Skin epidermis (tissue), 12 donors: ENCODE data around the gene UGT1A1.

Experiments used
- H3K27ac ChIP-seq, 21 experiments: fragments of 200-600 bp; sonication (generic) in 11 of 21; one replicate each; pipeline ENCODE4 v1.5.0; 2020; ENCODE audit warnings: mild to moderate bottlenecking in 3 of 21, inconsistent platforms in 2 of 21, moderate library complexity in 2 of 21
- H3K4me3 ChIP-seq, 7 experiments: fragments of 200-600 bp; sonication (generic) in 2 of 7; one replicate each; pipeline ENCODE4 v1.5.0; 2020; ENCODE audit warnings: inconsistent platforms in 2 of 7, mild to moderate bottlenecking in 2 of 7, moderate library complexity in 1 of 7

Gene UGT1A1

DNA sequence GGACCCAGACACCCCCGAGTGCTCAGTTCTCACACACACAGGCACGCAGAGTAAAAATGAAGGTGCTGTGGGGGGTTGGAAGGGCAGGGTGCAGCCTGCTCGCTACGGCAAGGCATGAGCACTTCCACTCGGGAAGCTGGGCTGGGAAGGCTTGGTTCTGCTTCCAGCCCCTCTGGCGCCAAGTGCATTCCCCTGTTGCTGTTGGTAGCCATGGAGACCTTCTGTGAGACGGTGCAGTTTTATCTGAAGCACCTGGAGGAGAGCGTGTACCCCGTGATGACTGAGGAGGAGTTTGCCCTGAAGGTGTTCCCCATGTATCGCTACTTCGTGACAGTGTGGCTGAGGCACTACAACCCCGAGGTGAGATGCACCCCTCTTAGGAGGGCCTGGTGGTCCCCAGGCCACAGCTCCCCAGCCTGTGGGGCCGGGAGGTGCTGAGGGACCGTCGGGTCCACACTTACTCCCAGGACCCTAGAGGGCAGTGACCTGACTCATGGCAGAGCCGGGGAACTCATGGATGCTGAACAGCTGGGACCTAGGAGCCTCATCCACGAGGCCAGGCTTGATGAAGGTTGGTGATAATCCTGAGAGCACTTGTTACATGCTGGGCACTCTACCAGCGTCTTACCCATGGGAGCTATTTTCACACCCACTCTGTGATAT lies 33.5 kb downstream of the UGT1A1 start:
- no peak overlapping the region for H3K27ac ChIP-seq

DNA sequence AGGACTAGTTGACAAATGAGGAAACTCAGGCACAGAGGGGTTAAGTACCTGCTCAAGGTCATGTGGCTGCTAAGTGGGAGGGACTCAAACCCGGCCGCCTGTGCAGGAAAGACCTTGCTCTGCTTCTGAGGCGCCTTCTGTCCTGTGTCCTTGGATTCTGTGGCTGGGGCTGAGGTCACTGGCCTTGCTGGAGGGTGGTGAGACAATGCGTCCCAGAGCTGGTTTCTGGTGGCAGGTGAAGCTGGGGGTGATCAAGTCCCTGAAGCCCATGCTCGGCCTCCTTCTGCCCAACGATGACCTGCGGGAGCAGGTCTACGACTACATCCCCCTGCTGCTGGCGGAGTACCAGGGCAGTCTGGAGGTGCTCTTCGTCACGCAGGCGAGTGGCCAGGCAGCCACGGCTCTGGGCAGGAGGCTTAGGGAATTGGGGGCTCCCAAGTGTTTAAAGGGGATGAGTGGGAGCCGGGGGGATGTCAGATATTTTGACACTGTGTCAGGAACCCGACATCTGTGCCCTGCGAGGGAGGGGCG lies 34.1 kb downstream of the UGT1A1 start:
- Histone ChIP-seq H3K27ac (no peak overlapping the region), H3K4me3 (no peak overlapping the region)

More for the DNA sequence above, 33.5 kb downstream of the UGT1A1 start:
- no peak overlapping the region for H3K4me3 ChIP-seq

DNA sequence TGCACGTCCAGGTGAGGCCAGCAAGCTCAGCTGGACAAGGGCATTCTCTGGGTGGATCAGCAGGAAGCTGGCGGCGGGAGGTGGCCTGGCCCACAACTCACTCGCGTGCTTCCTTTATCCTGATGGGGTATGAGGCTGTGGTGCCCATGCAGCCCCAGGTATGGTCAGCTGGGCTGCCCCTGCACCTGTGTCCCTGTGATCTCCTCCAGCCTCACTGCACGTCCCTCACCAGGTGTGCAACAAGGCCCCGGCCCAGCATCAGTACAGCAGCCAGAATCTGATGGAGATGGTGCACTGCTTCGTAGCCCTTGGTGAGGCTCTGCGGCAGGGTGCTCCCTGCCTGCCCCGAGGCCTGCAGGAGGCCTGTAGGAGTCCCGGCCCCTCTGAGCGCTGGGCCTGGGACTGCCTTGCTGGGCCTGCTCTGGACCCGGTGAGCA lies 35.7 kb downstream of the UGT1A1 start:
- no peak overlapping the region for H3K27ac ChIP-seq

DNA sequence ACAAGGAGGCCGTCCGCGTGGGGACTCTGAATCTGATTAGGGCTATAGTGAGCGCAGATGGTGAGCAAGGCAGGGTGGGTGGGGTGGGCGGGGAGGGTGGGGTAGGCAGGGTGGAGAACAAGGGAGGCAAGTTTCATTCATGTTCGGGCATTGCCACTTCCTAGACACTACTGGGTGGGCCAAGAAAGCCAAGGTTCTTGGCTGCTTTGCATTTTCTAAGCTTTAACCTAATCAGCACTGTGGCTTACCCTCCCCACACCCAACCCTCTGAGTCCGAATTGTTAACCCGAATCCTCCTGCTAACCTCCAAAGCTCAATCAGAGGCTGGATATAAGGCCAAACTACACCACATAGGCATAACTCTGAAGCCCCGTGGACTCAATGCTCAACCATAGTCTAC lies 36.2 kb downstream of the UGT1A1 start:
- no peak overlapping the region for H3K27ac ChIP-seq
- H3K4me3 ChIP-seq: no peak overlapping the region

More for the DNA sequence above, 35.7 kb downstream of the UGT1A1 start:
- no peak overlapping the region for H3K4me3 ChIP-seq

DNA sequence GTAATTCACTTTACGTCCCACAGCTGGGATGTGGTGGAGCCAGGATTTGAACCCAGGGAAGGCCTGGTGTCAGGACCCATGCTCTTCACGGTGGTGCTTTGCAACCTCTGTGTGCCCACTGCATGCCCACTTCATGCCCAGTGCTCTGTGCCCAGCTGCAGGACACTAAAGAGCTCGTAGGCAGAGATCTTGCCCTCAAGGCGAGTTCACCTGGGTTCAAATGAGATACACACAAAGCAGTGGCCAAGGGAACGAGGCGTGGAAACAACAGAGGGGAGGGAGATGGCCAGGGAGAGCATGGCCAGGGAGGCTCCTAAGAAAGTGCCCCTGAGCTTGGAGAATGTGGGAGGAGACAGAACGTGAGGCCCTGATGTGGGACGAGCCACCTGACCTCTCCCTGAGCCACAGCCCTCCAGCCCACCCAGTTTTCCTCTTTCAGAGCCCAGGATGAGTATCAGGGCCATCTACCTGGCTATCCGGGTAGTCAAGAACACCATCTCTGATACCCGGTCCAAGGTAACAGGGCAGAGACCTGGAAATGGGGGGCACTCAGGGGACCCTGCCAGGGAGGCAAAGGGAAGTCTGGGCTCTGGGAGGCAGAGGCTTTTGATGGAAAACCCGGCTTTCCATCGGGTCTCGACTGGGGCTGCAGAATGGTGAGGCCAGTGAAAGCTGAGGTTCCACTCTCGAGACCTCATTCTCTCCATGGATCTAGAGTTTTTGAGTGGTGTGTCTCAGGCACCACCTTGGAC lies 38.4 kb downstream of the UGT1A1 start:
- Histone ChIP-seq H3K4me3 (no peak overlapping the region), H3K27ac (no peak overlapping the region)

DNA sequence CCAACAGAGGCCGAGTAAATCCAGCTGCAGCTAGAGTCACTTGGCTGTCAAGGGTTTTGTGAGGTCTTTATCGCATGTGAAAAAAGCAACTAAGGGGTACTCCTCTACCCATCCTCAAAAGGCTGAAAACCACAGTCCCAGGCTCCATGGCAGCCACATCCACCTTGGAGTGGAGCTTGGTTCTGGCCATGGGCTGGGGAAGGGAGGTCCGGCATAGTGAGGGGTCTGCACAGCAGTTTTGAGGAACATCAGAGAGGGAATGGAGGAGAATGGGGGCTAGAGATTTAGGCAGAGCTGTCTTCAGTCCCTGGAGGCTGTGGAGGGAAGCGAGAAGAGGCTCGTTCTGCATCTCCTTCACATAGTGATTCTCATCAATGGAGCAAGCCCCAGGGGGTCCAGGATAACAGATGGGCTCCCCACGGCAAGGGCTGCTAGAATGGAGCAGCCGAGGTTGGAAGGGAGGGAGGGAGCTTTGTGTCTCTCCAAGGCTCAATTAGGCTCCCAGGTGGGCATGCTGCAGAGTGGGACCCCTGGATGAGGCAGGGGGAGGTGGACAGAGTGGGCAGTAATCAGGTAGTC lies 39.1 kb downstream of the UGT1A1 start:
- no peak overlapping the region for H3K4me3 ChIP-seq
- H3K27ac ChIP-seq: no peak overlapping the region

DNA sequence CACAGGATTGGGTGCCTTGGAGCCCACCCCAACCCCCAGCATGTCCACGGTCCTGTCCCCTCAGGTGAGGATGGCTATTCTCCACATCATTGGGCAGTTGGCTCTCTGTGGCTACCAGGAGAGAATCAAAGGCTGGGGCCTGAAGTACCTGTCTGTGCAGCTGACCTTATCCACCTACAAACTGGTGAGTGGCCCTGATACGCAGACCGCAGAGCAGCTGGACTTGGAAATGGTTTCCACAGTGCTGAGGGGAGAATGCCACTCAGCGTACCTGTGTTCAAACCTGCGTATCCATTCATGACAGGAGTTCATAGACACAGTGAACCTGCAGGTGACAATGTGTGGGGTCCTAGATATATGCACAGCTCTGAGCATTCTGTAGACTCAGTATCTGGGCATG lies 39.6 kb downstream of the UGT1A1 start:
- Histone ChIP-seq H3K27ac (no peak overlapping the region), H3K4me3 (no peak overlapping the region)

DNA sequence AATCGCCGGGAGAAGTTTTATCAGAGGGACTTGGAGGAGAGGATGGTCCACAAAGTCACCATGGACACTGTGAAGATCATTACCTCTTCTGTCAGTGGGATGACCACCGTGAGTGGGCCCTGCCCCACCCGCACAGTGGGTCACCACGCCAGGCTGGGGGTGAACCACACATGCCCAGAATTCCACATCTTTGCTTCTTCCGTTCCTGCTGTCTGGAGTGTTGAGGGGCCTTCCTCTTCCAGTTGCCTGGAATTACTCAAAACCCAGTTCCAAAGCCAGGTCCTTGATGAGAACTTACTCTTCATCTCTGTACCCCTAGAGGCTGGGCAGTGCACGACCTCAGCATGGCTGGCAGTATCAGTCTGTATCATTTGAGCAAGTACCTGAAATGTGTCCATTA lies 40.1 kb downstream of the UGT1A1 start:
- H3K27ac ChIP-seq: no peak overlapping the region
- no peak overlapping the region for H3K4me3 ChIP-seq

DNA sequence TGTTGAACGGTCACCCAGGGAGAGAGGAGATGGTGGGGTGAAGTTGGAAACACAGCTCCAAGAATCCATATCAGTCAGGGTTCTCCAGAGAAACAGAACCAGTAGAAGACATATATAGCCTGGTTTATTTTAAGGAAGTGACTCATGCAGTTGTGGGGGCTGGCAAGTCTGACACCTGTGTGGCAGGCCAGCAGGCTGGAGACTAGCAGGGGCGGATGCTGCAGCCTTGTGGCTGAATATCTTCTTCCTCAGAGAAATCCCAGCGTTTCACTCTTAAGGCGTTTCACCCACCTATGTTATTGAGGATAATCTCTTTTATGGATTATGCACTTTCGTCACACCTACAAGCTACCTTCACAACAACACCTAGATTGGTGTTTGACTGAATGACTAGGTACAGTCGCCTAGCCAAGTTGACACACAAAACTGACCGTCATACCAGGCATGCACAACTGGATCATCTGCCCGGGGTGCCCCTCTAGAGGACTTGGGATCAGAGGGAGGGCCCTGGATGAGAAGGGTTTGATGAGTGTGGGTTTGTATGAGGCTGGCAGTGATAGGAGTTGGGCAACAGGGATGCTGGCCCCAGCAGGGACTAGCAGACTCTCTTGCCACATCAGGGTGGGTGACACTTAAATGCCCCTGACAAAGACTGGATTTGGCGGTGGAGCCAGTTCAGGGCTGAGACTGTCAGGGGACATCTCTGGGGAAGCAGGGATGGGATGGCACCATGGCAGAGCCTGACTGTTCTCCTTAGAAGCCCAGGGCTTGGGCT lies 41.5 kb downstream of the UGT1A1 start:
- no peak overlapping the region for H3K27ac ChIP-seq
- no peak overlapping the region for H3K4me3 ChIP-seq

DNA sequence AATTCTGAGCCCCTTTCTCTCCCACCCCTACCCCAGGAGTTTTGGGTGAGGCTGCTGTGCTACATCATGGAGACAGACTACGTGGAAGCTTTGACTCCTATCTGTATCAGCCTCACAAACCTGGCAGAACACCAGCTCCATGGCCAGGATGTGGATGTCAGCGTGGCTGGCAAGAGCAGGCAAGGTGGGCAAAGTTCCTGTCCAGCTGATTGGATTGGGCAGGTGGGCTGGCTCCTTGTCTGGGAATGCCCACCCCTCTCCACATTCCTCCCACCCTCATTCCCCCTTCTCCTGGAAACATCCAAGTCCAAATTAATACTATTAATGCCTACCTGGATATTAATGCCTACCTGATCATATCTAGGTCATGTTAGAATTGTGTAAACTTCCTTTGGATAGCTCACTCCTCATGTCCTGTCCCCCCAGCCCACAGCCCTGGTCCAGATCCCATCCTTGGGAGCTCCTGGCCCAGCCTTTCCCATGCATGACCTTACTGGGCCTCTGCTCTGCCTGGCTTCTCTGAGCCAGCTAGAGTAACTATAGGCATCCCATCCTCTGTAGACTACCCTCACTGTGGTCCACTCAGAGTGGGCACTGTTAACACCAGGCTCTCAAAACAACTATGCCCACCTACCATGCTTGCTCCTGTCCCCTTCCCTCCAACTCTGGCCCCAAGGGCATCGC lies 42.2 kb downstream of the UGT1A1 start:
- H3K27ac ChIP-seq: no peak overlapping the region
- H3K4me3 ChIP-seq: no peak overlapping the region

DNA sequence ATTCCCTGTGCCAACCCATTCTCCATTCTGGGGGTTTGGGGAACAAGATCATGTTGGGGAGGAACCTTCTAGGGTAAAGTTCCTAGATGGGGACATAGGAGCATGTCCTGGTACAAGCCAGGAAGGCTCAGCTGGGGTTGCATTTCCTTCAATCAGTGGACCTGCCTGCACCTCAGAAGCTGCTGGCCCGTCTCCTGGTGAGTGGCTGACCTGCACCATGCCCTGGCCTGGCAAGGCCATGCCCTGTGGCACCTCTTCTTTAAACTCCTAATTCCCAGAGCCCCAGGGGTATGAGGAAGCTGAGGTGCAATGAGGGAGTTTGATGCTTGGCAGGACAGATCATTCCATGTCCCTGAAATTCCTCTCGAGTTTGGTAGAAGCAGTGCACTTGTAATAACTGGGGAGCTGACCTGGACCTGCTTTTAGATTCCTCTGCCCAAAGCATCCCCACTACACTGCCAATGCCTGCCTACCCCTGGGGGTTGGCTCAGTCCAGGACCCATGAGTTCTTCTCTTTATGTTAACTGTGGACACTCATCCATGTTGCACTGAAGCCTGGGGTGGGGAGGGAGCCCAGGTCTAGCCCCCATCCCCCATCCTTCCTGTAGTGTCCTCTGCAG lies 43.3 kb downstream of the UGT1A1 start:
- no peak overlapping the region for H3K27ac ChIP-seq
- H3K4me3 ChIP-seq: no peak overlapping the region

DNA sequence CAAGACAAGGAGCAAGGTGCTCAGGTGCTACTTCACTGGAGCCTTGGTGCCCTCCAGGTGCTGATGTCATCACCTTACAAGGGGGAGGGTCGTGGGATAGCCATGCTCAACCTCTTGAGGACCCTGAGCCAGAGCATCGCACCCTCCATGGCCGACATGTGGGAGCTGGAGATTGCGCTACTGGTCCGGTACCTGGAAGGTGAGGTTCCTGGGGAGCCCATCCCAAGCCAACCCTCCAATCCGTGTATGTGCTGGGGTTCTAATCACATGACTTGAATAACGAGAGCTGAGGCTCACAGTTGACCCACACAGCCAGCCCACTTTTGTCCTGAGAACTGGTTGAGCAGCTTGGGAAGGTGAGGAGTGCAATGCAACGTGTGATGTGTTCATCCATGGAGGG lies 43.9 kb downstream of the UGT1A1 start:
- Histone ChIP-seq H3K4me3 (no peak overlapping the region), H3K27ac (no peak overlapping the region)

DNA sequence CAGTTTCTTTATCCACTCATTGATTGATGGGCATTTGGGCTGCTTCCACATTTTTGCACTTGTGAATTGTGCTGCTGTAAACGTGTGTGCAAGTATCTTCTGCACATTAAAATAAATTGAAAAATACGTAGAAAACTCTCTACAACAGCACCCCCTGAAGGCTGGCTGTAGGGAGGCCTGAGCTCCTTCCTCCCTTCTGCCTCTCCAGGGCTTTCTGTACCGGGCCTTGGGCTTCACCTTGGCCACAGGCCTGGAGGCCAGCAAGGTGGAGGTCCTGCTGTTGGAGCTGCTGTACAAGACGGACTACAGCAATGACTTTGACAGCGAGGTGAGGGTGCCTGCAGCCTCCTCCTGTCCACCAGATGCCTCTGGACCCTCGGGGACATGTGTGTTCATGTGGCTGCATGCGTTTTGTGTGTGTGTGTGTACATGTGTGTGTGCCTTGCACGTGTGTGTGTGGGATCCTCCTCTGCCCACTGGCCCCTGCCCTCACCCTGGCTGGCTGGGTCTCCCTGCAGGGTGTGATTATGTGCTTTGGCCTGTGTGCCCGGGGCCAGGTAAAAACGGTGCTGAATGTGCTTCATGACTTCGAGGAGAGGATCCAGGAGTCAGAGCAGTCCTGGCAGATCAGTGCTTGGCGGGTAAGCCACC lies 47.3 kb downstream of the UGT1A1 start:
- no peak overlapping the region for H3K4me3 ChIP-seq
- no peak overlapping the region for H3K27ac ChIP-seq

DNA sequence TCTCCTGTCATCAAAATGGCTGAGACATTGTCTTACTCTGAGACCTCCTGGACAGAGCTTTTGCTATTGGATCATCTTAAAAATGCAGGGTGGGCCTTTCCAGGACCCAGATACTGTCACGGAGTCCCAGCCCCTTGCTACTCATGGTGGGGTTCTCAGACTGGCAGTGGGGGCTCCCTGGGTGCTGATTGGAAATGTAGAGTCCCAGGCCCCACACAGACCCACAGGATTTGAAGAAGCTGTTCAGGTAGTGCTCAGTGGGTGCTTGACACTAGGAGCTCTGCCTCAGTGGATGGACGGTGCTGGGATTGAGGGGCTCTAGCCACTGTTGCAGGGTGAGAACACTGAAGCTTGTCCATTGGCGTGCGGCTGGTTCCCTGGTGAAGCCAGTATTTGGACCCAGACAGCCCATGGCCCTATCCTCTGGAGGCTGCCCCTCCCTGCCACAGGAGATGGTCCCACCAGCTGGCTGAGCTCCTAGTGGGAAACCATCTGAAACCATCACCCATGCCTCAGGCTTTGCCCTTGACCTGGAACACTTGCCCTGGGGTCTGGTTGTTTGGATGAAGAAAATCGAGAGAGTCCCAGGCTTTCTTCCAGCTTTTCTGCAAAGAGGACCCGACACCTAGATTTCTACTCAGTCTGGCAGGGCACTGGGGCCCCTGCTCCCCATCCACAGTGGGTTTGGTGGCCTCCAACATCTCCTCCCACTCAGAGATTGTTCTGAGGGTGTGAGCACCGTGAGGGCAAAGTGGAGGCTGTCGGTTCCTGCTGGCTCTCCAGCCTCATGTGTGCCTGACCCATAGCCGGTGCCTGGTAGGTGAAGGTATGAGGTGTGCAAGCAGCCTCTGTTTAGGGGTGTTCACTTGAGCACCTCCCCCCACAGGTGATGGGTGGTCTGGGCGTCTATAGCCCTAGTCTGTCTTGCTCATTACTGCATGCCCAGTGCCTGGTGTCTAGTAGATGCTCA lies 48.2 kb downstream of the UGT1A1 start:
- H3K4me3 ChIP-seq: no peak overlapping the region
- no peak overlapping the region for H3K27ac ChIP-seq

DNA sequence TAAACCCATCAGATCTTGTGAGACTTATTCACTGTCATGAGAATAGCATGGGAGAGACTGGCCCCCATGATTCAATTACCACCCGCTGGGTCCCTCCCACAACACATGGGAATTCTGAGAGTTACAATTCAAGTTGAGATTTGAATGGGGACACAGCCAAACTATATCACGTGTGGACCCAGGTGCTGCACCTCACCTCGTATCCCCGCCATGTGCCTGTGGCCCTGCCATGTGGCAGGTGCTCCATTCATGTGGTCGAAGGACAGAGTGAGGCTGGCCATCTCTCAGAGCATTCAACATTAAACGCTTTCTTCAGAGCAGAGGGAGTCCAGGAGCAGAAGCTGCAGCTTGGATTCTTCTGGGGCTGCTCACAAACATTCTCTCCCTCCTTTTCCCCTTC lies 50.3 kb downstream of the UGT1A1 start:
- Histone ChIP-seq H3K4me3 (no peak overlapping the region), H3K27ac (no peak overlapping the region)

DNA sequence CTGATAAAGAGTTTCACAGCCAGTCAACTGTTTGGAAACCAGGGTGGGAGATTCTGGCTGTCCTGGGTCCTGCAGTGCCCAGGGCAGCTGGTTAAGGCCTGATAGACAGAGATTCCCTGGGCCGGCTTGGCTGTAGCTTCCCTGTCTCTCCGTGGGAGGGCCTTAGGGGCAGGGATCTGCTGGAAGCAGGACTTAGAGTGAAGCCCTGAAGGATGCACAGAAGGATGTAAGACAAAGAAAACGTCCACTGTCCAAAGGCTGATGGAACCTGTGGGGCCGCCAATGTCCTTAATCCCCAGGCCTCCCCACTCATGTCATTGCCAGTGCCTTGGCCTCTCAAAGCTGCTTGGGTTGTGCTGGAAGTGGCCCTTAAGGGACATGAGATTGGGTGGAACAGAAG lies 51.0 kb downstream of the UGT1A1 start:
- Histone ChIP-seq H3K27ac (no peak overlapping the region), H3K4me3 (no peak overlapping the region)

DNA sequence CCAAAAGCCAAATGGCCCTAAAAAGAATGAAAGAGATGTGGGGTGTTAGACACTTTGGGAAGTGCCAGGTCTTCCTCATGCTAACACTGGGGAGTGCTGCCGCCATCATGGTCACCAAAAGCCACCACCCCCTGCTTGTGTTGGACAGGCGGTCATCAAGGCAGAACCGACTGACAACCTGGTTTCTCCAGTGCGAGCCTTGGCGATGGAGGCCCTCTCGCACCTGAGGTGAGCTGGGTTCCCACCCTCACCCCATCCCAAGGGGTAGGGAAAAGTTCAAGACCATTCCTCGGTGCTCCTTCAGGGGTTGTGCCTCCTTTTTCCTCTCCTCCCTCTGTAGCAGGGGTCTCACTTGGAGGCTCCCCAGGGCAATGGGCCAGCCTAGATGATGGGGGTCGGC lies 51.7 kb downstream of the UGT1A1 start:
- H3K4me3 ChIP-seq: no peak overlapping the region
- no peak overlapping the region for H3K27ac ChIP-seq
